Measurements from ENCODE around the gene LGALS3BP. TPM values are rescaled to one million over a fixed set of nuclear protein-coding genes. Genes with fewer than 3 reads are reported as not detected.

Gene LGALS3BP
- total RNA-seq, 1 experiment from 2014 or later: 57.9 TPM

- TF ChIP-seq, protein P1, sequence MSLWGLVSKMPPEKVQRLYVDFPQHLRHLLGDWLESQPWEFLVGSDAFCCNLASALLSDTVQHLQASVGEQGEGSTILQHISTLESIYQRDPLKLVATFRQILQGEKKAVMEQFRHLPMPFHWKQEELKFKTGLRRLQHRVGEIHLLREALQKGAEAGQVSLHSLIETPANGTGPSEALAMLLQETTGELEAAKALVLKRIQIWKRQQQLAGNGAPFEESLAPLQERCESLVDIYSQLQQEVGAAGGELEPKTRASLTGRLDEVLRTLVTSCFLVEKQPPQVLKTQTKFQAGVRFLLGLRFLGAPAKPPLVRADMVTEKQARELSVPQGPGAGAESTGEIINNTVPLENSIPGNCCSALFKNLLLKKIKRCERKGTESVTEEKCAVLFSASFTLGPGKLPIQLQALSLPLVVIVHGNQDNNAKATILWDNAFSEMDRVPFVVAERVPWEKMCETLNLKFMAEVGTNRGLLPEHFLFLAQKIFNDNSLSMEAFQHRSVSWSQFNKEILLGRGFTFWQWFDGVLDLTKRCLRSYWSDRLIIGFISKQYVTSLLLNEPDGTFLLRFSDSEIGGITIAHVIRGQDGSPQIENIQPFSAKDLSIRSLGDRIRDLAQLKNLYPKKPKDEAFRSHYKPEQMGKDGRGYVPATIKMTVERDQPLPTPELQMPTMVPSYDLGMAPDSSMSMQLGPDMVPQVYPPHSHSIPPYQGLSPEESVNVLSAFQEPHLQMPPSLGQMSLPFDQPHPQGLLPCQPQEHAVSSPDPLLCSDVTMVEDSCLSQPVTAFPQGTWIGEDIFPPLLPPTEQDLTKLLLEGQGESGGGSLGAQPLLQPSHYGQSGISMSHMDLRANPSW (CRISPR knock-in tag; conservative IDR thresholded peaks at IDR 0.05; ENCODE audit: low read depth): no peak
- TF ChIP-seq MYBL2 (CRISPR knock-in tag; IDR thresholded peaks at IDR 0.05): no peak
- no peak for TF ChIP-seq CBFB (CRISPR knock-in tag; IDR thresholded peaks at IDR 0.05; ENCODE audit: low read depth)
- TF ChIP-seq, protein P2, sequence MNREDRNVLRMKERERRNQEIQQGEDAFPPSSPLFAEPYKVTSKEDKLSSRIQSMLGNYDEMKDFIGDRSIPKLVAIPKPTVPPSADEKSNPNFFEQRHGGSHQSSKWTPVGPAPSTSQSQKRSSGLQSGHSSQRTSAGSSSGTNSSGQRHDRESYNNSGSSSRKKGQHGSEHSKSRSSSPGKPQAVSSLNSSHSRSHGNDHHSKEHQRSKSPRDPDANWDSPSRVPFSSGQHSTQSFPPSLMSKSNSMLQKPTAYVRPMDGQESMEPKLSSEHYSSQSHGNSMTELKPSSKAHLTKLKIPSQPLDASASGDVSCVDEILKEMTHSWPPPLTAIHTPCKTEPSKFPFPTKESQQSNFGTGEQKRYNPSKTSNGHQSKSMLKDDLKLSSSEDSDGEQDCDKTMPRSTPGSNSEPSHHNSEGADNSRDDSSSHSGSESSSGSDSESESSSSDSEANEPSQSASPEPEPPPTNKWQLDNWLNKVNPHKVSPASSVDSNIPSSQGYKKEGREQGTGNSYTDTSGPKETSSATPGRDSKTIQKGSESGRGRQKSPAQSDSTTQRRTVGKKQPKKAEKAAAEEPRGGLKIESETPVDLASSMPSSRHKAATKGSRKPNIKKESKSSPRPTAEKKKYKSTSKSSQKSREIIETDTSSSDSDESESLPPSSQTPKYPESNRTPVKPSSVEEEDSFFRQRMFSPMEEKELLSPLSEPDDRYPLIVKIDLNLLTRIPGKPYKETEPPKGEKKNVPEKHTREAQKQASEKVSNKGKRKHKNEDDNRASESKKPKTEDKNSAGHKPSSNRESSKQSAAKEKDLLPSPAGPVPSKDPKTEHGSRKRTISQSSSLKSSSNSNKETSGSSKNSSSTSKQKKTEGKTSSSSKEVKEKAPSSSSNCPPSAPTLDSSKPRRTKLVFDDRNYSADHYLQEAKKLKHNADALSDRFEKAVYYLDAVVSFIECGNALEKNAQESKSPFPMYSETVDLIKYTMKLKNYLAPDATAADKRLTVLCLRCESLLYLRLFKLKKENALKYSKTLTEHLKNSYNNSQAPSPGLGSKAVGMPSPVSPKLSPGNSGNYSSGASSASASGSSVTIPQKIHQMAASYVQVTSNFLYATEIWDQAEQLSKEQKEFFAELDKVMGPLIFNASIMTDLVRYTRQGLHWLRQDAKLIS (CRISPR knock-in tag; IDR thresholded peaks at IDR 0.05; ENCODE audit: borderline replicate concordance): no peak
- TF ChIP-seq ZNF671 (CRISPR knock-in tag; IDR thresholded peaks at IDR 0.05): no peak
- TF ChIP-seq GRHL2 (CRISPR knock-in tag; IDR thresholded peaks at IDR 0.05; ENCODE audit: insufficient replicate concordance, severe bottlenecking): no peak
- TF ChIP-seq, protein P3, sequence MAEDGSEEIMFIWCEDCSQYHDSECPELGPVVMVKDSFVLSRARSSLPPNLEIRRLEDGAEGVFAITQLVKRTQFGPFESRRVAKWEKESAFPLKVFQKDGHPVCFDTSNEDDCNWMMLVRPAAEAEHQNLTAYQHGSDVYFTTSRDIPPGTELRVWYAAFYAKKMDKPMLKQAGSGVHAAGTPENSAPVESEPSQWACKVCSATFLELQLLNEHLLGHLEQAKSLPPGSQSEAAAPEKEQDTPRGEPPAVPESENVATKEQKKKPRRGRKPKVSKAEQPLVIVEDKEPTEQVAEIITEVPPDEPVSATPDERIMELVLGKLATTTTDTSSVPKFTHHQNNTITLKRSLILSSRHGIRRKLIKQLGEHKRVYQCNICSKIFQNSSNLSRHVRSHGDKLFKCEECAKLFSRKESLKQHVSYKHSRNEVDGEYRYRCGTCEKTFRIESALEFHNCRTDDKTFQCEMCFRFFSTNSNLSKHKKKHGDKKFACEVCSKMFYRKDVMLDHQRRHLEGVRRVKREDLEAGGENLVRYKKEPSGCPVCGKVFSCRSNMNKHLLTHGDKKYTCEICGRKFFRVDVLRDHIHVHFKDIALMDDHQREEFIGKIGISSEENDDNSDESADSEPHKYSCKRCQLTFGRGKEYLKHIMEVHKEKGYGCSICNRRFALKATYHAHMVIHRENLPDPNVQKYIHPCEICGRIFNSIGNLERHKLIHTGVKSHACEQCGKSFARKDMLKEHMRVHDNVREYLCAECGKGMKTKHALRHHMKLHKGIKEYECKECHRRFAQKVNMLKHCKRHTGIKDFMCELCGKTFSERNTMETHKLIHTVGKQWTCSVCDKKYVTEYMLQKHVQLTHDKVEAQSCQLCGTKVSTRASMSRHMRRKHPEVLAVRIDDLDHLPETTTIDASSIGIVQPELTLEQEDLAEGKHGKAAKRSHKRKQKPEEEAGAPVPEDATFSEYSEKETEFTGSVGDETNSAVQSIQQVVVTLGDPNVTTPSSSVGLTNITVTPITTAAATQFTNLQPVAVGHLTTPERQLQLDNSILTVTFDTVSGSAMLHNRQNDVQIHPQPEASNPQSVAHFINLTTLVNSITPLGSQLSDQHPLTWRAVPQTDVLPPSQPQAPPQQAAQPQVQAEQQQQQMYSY (CRISPR knock-in tag; IDR thresholded peaks at IDR 0.05): no peak
- TF ChIP-seq MXD4 (CRISPR knock-in tag; IDR thresholded peaks at IDR 0.05; ENCODE audit: borderline replicate concordance): no peak
- no peak for TF ChIP-seq ZNF416 (CRISPR knock-in tag; IDR thresholded peaks at IDR 0.05)
Measured at GRCh38 chr17:78921437-78921971, 58.2 kb downstream of the LGALS3BP start (continued).

Other genes starting within 250 kb of the LGALS3BP start
- 15.1 to 20.0 TPM (median 15.8 TPM) in 3 replicates for gene CYTH1, start 197.7 kb downstream of the LGALS3BP start, total RNA-seq (2021)
- 62.0 to 74.0 TPM (median 65.8 TPM) in 3 replicates for gene USP36, start 139.1 kb downstream of the LGALS3BP start, total RNA-seq (2021)
- 0.61 to 0.89 TPM (median 0.89 TPM) in 3 replicates for gene CEP295NL, start 76.7 kb downstream of the LGALS3BP start, total RNA-seq (2021)
- gene TIMP2, start 54.5 kb downstream of the LGALS3BP start, total RNA-seq (2021): 36.9 to 39.3 TPM (median 37.1 TPM) in 3 replicates
- 34.1 to 39.7 TPM (median 35.1 TPM) in 3 replicates for gene CANT1, start 29.8 kb upstream of the LGALS3BP start, total RNA-seq (2021)
- gene C1QTNF1, start 44.2 kb upstream of the LGALS3BP start, total RNA-seq (2021): 1.5 to 2.7 TPM (median 1.7 TPM) in 3 replicates
- gene ENGASE, start 94.9 kb upstream of the LGALS3BP start, total RNA-seq (2021): 40.0 to 47.5 TPM (median 41.6 TPM) in 3 replicates

Data from WTC11 (cell line).